GM12864 (cell line): ENCODE results near the gene CELF1.

Experiments
- DNase-seq: peaks from one replicate; pipeline ENCODE4 v3.0.0-alpha.2; 2011; ENCODE audit warnings: low read depth
- H3K4me3 ChIP-seq: 2 replicates; pipeline ENCODE4 v1.5.1; 2011; ENCODE audit warnings: mild to moderate bottlenecking, low read depth, low read length, control low read depth
- CTCF ChIP-seq: IDR thresholded peaks from 2 replicates; pipeline ENCODE4 v1.5.1; 2011; ENCODE audit warnings: low read depth, mild to moderate bottlenecking, moderate library complexity, low read length, control low read depth, inconsistent platforms; ENCODE audit errors: missing control alignments

Gene CELF1

DNA sequence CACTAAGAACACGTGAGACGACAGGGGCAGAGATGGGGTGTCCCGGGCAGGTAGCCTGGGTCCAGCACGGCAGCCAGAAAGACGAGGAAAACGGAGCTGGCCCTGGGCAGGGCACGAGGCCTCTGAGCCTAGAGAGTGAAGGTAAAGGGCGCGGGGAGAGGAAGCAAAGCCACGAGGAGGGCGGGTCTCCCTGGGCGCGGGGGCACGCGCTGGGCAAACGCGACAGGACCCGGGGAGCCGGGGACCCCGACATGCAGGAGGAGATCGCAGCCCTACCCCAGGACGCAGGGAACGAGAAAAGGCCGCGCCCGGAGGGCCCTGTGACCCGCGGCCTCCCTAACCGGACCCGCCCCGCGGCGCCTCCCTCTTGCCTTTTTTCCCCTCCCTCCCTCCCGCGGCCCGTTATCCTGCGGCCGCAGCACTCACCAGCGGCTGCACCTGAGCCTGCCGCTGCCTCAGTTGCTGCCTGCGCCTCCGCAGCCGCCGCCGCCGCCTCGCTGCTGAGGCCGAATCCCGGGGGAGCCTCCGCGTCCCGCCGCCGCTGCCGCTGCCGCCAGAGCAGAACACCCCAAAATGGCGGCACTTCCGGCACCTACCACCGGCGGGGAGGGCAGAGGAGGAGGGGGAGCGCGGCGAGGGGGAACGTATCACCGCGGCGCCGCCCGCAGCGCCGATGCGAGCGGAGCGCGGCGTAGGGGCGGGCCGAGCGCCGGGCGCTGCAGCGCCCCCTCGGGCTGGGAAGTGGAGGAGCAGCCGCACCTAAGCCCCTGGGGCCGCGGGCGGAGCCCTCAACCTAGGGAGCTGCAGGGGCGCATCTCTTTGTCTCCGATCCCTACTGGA is at the start of gene CELF1:
Gene CELF1 (minus strand): TSS at position 567 of the 840 bp plus-strand sequence. CDS start 53,609 bp downstream, outside the sequence.
- peak; percentile 64 for DNase-seq
- peak; percentile 90 for TF ChIP-seq CTCF
- peak within 1 kb of the TSS; percentile 96 for H3K4me3 ChIP-seq

DNA sequence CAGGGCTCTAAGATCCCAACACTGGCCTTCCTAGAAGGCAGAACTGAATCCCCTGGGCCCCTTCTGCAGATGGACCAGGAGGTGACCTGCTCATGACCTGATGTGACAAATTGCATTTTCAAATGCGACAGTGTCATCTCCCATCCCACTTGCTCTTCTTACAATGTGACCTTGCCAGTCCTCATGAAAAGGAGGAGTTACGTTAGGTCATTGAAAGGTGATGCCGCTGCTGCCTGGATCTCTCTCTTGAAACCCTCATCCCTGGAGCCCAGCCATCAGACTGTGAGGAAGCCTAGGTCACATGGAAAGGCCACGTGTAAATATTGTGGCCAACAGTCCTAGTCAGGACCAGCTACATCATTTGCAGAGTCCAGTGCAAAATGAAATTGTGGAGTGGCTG is 47.0 kb upstream of the CELF1 start:
- H3K4me3 ChIP-seq: no peak overlapping the region
- DNase-seq: no peak
- no peak for TF ChIP-seq CTCF

- TF ChIP-seq CTCF: no peak
- no peak overlapping the region for H3K4me3 ChIP-seq
- no peak for DNase-seq
Observed at GRCh38 chr11:47595967-47596366, 43.0 kb upstream of the CELF1 start.

DNA sequence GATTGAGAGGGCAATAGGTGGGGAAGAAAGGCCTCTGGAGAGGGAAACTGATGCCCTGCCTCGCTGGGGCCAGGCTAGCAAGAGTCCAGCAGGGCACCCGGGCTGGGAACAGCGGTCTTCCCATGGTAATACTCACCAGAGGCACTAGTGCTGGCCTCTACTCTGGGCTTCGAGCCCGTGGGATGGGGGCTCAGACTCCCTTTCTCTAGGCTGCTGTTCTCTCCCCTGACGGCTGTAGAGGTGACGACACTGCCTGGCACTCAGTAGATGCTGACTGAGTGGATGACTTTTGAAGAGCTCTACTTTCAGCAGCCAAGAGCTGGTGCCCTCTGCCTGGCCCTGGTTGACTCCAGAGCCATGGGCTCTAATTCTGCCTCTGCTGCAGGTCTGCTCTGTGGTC is 42.1 kb upstream of the CELF1 start:
- H3K4me3 ChIP-seq: no peak overlapping the region
- no peak for TF ChIP-seq CTCF

GRCh38 chr11:47593934-47594855 is 41.3 kb upstream of the CELF1 start, which contains the start of gene C1QTNF4:
Gene C1QTNF4, minus strand, starts transcription at chr11:47594411. Its CDS starts 3,601 bp downstream, at chr11:47590810.
- TF ChIP-seq CTCF: no peak
- DNase-seq: no peak
- no peak within 1 kb of the TSS for H3K4me3 ChIP-seq

More for the DNA sequence above, 42.1 kb upstream of the CELF1 start:
- no peak for DNase-seq

- no peak overlapping the region for H3K4me3 ChIP-seq
Observed at GRCh38 chr11:47593492-47593933, 40.6 kb upstream of the CELF1 start.

More at GRCh38 chr11:47593492-47593933, 40.6 kb upstream of the CELF1 start:
- DNase-seq: no peak
- TF ChIP-seq CTCF: no peak
